Measurements from ENCODE around the gene MTFP1. TPM values are rescaled to one million over a fixed set of nuclear protein-coding genes. Genes with fewer than 3 reads are reported as not detected.

MTFP1 gene
- total and polyA plus RNA-seq, 4 donors = 6.8 to 20.2 (median 8.8) TPM

DNA sequence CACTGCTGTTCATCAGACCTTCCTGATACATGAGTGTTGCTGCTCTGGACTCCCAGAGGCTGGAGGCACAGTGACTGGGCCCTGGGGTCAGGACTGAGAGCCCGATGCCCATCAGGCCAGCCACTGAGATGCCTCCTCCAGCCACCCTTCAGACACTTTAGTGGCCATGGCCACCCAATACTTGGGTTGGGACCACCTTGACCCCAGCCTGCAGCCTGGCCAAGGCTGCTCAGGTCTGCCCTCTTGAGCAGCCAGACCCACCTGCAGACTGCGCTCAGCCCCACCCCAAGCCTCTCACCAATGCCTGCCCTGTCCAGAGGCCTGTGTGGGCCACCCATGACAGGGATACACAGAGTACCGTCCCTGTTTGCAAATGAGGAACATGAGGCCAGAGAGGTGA lies 42.5 kb upstream of the MTFP1 start (continued):
- TF ChIP-seq, protein P1, sequence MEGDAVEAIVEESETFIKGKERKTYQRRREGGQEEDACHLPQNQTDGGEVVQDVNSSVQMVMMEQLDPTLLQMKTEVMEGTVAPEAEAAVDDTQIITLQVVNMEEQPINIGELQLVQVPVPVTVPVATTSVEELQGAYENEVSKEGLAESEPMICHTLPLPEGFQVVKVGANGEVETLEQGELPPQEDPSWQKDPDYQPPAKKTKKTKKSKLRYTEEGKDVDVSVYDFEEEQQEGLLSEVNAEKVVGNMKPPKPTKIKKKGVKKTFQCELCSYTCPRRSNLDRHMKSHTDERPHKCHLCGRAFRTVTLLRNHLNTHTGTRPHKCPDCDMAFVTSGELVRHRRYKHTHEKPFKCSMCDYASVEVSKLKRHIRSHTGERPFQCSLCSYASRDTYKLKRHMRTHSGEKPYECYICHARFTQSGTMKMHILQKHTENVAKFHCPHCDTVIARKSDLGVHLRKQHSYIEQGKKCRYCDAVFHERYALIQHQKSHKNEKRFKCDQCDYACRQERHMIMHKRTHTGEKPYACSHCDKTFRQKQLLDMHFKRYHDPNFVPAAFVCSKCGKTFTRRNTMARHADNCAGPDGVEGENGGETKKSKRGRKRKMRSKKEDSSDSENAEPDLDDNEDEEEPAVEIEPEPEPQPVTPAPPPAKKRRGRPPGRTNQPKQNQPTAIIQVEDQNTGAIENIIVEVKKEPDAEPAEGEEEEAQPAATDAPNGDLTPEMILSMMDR (IDR thresholded peaks at IDR 0.05; ENCODE audit: low read depth, low read length, missing input control) = no peak
- no peak for TF ChIP-seq GABPA (IDR thresholded peaks at IDR 0.05 in 1 of 2, conservative IDR thresholded peaks at IDR 0.05 in 1 of 2)
- TF ChIP-seq, protein P2, sequence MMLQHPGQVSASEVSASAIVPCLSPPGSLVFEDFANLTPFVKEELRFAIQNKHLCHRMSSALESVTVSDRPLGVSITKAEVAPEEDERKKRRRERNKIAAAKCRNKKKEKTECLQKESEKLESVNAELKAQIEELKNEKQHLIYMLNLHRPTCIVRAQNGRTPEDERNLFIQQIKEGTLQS (IDR thresholded peaks at IDR 0.05) = no peak
- TF ChIP-seq, protein P3, sequence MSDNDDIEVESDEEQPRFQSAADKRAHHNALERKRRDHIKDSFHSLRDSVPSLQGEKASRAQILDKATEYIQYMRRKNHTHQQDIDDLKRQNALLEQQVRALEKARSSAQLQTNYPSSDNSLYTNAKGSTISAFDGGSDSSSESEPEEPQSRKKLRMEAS (IDR thresholded peaks at IDR 0.05) = no peak

DNA sequence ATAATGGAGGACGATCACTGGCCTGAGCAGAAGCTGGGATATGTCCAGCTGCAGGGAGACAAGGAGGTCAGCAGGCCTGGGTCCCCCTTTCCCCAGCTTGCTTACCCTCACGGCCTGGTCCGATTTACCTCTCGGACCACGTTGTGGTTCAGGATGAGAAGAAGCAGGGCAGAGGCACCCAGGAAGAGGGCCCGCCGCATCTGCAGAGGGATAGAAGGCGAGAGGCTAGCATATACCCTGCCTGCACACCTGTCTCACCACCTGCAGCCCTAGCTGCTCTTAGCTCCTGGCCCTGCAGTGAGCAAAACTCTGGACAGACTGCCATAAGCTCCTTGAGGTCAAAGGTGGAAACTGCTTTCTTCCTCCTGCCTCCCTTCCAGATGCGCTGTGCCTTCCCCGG lies 39.6 kb upstream of the MTFP1 start:
- no peaks in the 10 kb centered on the region for H3K9me3 ChIP-seq (ENCODE audit: control insufficient read depth in 4 of 4, low read length in 3 of 4)
- no peak for DNase-seq (ENCODE audit: low spot score)
- H3K9ac ChIP-seq (ENCODE audit: low read depth in 1 of 2, low read length in 2 of 2) = no peak overlapping the region
- no peaks in the 10 kb centered on the region for H3K27me3 ChIP-seq (ENCODE audit: control insufficient read depth in 4 of 4, insufficient read depth in 4 of 4, low read length in 3 of 4)
- peaks cover 6 to 14% (median 10%) of the 10 kb centered on the region in 4 donors for H3K4me1 ChIP-seq (ENCODE audit: control insufficient read depth in 4 of 4, insufficient read depth in 4 of 4, low read length in 3 of 4)
- WGBS = 96% methylated on average over 10 of the region's 10 CpGs
- H3K4me3 ChIP-seq (ENCODE audit: low read depth in 1 of 3, low read length in 3 of 3) = no peak overlapping the region
- TF ChIP-seq RAD21 (IDR thresholded peaks at IDR 0.05) (no peak), RXRA (IDR thresholded peaks at IDR 0.05) (no peak), TAF1 (conservative IDR thresholded peaks at IDR 0.05) (no peak), GABPA (IDR thresholded peaks at IDR 0.05 in 1 of 2, conservative IDR thresholded peaks at IDR 0.05 in 1 of 2) (no peak), REST (IDR thresholded peaks at IDR 0.05) (no peak), ZBTB33 (IDR thresholded peaks at IDR 0.05) (no peak), HNF4G (IDR thresholded peaks at IDR 0.05) (no peak), EGR1 (IDR thresholded peaks at IDR 0.05; ENCODE audit: low read depth in 2 of 2) (no peak), FOXA1 (IDR thresholded peaks at IDR 0.05) (no peak)
- TF ChIP-seq, protein P1 (IDR thresholded peaks at IDR 0.05; ENCODE audit: low read depth, low read length, missing input control) = no peak
- H3K36me3 ChIP-seq (ENCODE audit: control insufficient read depth in 4 of 4, insufficient read depth in 3 of 4, low read depth in 1 of 4, low read length in 3 of 4) = peaks cover 0 to 16% (median 1%) of the 10 kb centered on the region in 4 donors
- H3K27ac ChIP-seq (ENCODE audit: low read depth in 1 of 2, low read length in 2 of 2) = no peak overlapping the region

All from liver (tissue), 9 donors.